GM10266 (cell line): ENCODE measurements around the gene ATP5PD.
A peak's percentile ranks its signal among the peaks of the same experiment; 100 is the strongest.

Experiments used
- DNase-seq: peaks from one replicate; pipeline ENCODE4 v3.0.0; 2012; ENCODE audit errors: extremely low spot score
- CTCF ChIP-seq: IDR thresholded peaks from 2 replicates; pipeline ENCODE4 v1.5.1; 2012; ENCODE audit warnings: mild to moderate bottlenecking, low read depth; ENCODE audit not compliant: control insufficient read depth, insufficient read depth; ENCODE audit errors: missing control alignments

Gene ATP5PD

GRCh38 chr17:75081611-75082540 lies 35.1 kb upstream of the ATP5PD start:
- DNase-seq = no peak
- TF ChIP-seq CTCF = no peak

- TF ChIP-seq CTCF = no peak
- no peak for DNase-seq
These were observed 32.2 kb upstream of the ATP5PD start for GRCh38 chr17:75079023-75079373.

GRCh38 chr17:75078284-75079022 lies 31.7 kb upstream of the ATP5PD start:
- DNase-seq = peak; percentile 71
- TF ChIP-seq CTCF = no peak

GRCh38 chr17:75077496-75078283 lies 30.9 kb upstream of the ATP5PD start:
- peak; percentile 69 for TF ChIP-seq CTCF
- DNase-seq = peak; percentile 77

GRCh38 chr17:75077072-75077495 lies 30.3 kb upstream of the ATP5PD start:
- no peak for TF ChIP-seq CTCF
- no peak for DNase-seq

GRCh38 chr17:75075597-75076336 lies 29.0 kb upstream of the ATP5PD start:
- DNase-seq = no peak
- no peak for TF ChIP-seq CTCF
